NCI-H146 (cell line): ENCODE data around the gene WWOX.

Source experiments
- DNase-seq: peaks from one replicate; lab custom pipeline; 2025; lab: John Stamatoyannopoulos, UW

WWOX gene

DNA sequence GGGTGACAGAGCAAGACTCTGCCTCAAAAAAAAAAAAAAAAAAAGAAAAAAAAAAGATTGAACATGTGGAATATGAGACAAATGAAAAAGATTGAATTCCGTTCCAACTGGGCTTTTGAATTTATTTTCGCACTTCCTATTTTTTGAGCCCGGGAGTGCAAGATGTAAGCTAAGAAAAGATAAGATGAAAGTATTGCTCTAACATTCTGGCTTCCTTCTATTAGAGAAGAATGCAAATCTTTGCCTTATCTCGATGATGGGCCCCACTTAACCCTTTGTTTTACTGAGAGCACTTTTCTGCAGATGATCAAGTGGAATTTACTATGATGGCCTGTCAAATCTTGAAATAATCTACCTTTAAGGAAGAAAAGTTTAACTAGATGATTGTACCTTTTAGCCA lies 96.3 kb downstream of the WWOX start:
- DNase-seq, result no peak

DNA sequence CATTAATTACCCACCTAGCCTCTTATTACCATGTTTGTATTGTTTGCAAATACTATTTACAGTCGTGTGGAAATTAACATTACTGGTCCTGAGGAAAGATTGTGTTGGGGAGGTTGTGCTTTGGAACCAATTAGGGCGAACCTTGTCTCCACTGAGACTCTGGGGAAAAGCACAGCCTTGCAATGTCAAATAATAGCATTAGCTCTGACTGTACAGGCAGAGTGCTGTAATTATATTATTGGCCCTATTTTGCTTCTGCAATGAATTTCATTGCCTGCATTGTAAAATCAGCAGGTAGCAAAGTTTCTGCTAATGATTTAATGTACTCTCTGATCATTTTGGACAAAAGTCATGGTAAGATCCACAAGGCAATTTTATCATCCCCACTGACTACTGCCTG lies 97.0 kb downstream of the WWOX start:
- peak; percentile 14 for DNase-seq

DNA sequence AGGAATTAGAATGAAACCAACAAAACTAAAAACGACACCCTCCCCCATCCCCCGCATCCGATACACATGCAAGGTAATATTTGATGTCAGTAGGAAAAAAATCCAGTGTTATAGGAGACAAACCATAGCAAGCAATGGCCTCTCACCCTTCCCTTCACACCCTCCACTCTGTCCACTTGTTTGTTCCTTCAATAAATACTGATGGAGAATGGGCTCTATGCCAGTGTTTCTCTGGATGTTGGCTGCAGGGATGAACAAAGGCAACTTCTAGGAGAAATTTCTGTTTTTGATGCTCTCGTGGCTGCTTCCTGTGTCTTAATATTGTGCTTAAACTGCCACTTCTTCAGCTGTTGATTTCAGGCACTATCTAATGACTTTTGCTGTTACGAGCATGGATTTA lies 98.8 kb downstream of the WWOX start:
- no peak for DNase-seq

DNA sequence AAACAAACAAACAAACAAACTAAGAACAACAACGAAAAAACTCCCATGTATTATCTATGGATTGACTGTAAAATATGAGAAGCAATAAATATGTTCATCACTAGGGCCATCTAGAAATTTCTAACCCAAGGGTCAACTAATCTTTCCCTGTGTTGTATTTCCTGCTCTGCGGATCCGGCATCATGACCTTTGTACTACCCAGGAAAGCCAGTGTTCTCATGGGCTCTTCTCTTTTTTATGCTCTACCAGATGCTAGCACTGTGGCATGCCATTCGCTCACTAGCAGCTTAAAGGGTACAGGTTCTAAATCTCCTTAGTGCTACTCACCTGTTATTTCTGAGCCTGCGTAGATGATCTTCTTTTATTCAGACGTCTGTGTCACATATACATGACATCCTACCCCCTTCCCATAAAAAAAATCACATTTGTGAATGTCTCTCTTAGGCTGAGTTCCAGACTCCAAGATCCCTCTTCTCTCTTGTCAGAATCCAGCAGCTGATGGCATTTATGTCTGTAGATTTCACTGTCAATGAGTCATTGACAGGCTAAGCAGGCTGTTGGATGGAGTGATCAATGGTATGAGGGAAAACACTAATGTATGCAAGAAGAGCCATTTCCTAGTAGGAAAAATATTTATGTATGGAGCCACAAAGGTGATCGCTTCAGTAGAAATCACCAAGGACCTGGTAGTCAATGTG lies 100.0 kb downstream of the WWOX start:
- no peak for DNase-seq

DNA sequence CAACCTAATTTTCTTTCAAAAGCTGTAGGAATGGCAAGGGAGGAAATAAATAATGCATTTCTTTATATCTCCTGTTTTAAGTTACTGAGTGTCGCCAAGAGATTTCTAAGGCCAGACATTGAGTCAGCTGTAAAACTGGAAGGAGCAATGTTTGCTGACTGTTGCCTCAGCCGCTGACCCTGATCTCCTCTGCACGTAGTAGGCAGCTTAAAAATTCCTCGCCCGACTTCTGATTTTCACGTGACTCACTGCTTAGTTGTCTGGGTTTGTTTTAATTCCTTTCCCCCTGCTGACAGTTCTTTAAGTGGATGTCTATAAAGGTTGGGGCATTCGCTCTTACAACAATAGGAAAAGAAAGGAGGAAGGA lies 100.6 kb downstream of the WWOX start:
- no peak for DNase-seq

DNA sequence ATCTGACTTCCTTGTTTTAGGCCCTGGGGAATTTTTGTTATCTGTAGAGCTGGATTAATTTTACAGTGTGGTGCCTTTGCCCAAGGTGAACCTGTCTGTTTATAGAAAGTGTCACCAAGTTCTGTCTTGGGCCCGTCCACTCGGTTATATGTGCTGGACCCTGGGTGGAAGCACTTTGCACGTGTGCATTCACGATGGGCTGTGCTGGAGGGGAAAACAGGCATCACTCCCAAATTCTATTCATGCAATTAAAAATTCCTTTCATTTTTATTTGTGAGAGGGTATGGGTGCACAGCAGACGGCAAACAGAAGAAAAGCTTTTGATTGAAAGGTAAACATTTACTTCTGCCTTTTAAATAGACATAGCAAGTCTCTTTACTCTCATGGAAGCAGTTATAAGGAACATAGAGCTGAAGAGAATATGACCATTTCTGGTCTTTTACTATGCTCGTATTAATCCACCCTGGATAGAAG lies 101.2 kb downstream of the WWOX start:
- DNase-seq, result peak; percentile 60

DNA sequence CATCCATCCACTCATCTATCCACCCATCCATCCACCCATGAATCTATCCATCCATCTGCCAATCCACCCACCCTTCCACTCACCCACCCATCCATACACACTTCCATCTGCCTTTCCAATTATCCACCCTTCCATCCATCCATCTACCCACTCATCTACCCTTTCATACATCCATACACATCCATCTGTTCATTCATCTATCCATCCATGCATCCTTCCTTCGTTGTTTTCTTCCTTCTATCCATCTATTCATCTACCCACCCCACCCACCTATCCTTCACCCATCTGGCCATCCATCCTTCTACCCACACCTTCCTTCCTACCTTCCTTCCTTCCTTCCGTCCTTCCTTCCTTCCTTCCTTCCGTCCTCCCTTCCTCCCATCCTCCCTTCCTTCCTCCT lies 106.1 kb downstream of the WWOX start:
- DNase-seq, result no peak

DNA sequence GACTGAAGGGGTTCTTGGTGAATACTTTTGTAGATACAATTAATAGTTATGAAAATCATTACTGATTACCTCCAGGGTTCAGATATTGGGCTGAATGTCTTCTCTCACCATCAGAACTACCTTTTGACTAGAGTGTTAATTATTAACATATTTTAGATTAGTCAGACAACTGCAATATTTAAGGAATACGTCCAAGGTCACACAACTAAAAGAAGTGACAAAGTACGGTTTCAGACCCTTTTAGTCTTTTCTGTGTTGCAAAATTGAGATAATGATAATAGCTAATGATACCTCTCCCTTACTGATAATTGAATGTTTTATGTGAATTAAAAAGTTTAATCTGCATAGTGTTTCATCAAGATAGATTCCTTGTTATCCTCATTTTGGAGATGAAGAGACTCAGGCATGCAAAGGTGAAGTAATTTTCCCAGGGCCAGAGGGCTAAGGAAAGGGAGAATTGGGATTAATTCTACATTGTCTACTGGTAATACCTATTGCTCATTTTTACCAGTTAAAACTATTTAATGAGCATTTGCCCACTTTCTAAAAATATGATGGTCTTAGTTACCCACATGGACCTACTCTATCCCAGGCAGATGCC lies 107.3 kb downstream of the WWOX start:
- no peak for DNase-seq

DNA sequence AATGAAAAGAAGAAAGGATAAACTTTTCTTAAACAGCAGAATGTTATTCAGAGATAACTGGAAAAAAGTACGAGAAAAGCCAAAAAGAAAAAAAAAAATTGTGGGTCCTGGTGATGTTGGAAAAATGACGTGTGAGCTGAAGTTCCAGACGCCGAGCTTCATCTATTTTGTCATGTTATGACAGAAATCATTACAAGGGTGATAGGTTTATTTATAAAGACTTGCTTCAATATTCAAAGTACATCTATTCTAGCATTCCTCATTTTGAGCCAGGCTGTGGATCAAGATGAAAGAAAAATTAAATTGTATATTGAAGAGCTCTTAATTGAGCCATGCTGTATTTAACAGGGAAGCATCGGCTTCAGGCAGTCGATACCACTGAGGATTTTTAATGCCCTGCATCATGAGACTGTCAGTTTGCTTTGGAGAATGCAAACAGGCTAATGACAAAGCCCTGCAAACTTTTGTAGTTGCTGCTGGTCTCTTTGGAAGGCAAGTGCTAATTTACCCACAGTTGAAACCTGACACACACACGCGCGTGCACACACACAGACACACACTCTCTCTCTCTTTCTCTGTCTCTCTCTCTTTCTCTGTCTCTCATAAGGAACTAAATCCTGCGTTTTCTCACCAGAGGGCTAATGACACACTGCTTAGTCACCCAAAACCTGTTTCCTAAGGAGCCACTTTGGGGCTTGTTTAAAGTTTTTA lies 110.7 kb downstream of the WWOX start:
- DNase-seq, result peak; percentile 31

DNA sequence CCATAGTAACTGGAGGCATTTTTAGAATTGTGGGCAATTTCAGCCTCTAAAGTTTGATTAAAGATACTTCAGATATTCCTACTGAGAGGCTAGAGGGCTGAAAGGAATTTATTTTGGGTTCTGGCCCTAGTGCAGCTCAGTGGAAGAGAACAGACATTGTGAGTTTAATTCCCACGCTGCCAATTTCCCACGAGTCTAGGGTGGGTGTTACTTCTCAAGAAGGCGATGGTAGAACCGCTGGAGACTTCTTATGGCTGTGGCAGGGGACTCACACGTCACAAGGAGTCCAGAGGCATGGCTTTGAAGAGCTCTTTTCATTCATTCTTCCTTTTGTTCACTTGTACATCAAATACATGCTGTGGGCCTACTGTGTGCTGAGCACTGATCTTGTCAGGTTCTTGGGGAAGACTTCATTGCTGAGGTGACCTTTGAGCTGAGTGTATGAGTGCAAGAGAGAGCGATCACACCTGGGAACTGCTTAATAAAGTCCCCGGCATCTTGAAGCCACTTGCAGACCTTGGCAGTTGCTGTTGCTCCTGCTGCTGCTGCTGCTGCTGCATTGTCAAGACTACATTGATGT lies 111.7 kb downstream of the WWOX start:
- no peak for DNase-seq

DNA sequence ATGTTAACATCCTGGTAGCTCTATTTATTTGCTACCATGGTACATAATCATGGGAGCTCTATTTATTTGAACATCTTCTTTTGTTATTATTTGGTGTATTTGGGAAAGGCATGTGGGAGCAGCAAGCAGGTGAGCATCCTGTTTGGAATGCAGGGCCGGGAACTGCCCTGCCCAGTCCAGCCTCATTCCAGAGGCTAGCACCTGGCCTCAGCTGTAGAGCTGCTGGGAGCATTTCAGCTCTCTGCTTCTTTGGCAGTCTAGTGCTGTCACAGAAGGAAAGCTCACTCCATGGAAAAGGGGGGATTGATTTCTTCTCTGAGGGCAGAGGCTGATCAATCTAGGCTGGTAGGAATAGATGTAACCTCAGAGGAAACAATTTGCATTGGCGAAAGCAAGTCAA lies 112.5 kb downstream of the WWOX start:
- no peak for DNase-seq

DNA sequence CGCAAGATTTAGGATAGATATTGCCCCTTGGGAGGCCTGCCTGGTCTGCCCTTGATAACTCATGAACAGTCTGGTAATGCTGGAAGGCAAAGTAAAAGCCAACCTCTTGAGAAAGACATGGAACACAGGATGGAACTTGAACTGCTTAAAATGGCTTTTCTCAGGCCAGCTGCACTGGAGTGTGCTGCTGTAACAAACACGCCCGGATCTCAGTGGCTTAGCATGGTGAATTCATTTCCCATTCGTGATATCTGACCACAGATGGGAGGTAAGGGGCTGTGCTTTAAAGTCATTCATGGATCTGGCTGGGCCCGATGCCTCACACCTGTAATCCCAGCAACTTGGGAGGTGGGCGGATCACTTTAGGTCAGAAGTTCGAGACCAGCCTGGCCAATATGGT lies 113.2 kb downstream of the WWOX start:
- DNase-seq, result no peak

DNA sequence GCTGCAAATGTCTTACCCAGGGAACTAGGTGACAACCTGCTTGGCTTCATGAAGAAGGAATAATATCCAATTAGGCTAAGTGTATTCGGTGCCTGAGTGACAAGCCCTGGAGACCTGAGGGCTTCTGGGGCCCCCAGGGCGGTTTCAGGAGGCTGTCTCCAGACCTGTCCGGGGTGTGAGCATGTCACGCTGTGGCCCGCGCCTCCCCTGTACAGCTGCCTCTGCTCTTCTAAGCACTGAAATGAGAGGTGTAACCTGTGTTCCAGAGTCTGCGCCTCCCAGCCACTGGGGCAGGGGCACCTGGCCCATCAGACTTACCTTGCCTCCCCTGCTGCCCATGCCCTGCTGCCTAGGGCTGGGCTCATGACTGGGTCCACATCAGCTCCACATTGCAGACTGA lies 114.3 kb downstream of the WWOX start:
- no peak for DNase-seq

DNA sequence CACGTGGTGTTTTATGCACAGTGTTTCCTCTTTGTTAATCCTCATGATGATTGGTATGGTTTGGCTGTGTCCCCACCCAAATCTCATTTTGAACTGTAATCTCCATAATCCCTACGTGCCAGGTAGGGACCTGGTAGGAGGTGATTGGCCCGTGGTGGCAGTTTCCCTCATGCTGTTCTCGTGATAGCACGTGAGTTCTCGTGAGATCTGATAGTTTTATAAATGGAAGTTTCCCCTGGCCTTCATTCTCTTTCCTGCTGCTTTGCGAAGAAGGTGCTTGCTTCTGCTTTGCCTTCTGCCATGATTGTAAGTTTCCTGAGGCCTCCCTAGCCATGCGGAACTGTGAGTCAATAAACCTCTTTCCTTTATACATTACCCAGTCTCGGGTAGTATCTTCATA lies 115.8 kb downstream of the WWOX start:
- no peak for DNase-seq

DNA sequence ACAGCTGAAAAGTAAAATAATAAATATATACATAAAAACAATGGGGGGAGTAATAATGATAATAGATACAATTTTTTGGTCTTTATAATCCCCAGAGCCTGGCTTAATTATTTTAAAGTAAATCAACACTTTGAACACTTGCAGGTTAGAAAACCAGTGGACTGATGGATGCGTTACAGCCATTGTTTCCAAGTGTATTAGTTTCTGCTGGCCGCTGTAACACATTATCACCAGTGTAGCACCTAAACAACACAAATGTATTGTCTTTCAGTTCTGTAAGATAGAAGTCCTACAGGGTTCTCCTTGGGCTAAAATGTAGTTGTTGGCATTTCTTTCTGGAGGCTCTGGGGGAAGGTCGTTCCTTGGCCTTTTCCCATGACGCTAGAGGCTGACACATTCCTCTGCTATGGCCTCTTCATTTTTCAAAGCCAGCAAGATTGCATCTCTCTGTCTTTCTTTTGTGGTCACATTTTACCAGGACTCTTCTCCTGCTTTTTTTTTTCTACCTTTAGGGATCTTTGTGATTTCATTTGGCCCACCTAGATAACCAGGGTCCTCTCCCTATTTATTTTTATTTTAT lies 116.8 kb downstream of the WWOX start:
- DNase-seq, result no peak

DNA sequence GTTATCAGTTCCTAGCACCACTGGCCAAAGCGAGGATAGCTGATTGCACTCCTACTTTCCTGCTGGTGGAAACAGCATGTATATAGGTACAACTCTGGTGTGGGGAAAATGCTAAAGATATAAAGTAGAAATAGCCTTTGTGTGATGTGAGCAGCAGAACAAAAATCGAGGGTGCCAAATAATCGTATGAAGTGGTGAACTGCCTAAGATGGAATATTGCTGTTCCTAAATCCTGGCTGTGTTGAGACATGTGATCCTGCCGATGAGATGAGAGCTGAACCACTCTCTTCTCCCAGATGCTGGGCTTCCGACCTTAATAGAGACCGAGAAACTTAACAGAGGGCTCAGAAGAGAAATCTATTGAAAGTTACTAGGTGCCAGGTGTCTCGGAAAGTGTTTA lies 117.8 kb downstream of the WWOX start:
- no peak for DNase-seq

DNA sequence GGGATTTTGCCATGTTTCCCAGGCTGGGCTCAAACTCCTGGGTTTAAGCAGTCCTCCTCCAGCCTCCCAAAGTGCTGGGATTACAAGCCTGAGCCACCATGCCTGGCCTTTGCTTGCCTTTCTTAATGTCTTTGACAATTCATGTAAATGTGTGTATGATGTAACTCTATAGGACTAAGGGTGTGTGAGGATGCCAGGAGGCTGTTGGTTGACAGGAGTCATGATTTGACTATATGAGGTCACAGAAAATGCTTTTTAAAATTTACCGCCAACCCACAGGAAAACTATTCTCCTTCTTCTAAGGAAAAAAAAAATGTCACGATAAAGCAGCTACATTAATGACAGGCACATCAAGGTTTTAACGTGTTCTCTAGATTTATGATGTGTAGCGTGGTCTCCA lies 118.8 kb downstream of the WWOX start:
- DNase-seq, result no peak

DNA sequence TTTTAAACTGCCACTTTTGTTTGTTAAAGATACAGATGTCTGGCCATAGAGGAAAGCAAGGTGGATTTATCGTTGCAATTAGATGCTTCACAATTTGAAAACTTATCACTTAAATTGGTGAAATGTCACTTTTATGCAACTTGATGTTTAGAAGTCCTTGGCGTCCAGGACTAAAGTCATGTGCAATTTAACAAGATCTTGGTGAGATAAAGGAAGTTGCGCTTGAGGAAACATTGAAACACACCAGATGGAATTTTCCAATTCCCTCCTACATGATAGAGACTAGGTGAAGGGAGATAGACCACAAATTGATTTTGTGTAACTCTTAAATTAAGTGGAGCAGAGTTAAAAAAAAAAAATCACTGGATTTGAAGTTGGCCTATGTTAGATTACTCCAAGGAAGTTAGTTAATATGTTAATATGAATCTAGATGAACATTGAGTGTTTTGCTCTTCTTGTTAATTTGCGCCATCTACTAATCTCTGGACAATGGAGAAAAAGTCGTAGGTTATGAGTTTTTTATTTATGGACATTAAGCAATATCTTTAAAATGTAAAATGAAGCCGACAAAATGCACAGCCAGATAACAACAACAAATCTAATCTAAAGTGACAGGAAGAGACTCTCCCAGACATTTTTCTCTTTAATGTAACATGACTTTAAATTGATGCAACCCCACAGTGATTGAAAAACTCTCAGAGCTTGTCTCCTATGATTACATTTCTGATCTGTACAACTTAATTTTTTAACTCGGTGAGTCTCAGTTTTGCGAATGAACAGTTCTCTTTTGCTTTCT lies 119.6 kb downstream of the WWOX start:
- no peak for DNase-seq

DNA sequence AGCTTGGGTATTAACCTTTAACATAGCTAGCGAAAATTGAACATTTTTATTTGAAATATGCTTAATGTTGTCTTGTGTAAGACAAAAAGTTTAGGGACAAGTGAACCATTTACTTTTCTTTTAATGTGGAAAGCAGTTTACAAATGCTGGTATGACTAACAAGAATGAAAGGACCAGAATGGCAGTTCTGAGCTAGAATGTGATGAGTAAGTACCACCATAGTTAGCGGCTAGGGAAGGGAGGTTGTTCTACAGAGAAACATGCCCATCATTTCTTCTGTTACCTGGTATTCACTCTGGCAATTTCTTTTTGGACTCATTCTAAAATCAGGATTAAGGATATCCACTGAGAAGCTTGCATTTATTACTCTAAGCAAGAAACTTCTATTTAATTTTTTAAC lies 121.1 kb downstream of the WWOX start:
- DNase-seq, result no peak

DNA sequence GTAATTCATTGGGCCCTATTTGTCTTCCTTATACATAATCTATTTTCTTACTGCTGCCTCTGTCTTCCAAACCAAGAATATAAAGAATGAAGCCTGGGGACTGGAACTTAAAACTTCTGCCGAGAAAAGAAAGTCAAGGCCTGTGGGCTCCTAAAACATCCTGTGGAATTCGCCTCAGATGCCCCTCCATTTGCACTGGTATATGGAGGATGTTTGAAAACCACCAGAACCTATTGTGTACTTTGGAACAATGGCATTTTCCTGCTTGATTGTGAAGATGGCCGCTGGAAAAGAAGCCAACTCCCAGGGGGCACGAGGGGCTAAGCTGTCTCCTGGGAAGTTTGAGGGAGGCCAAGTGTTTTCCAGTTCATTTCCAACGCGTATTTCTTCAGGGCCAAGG lies 122.4 kb downstream of the WWOX start:
- no peak for DNase-seq

DNA sequence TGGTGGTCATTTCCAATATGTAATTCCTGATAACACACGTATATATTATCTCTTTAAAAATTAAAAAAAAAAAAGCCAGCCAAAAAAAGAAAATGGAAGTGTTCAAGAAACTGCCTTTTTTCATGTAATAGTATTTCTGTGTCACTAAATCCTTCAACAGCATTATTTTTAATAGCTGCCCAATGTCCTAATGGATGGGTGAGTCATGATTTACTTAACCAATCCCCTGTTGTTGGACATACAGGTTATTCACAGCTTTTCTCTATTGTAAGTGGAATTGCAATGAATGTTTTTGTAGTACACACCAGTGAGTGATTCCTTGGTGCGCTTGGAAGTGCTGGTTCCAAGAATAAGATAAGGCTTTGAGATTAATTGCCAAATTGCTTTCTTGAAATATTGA lies 124.9 kb downstream of the WWOX start:
- DNase-seq, result no peak

DNA sequence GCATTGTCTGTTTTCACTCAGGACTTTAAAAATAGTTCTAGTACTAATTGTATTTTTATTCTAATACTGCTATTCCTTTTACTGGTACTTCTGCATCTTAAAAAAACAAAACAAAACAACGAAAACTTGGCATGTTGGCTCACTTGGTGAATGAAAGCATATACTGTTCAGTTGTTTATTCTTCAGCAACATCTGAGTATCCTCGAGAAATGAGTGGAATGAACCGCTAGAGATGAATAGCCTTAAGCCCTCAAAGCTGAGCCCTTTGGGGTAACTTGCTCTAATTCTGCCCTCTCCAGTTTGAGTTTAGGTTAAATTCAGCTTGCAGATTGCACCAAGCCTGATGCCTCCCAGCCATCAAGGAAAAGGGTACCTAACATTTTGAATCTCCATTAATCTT lies 126.5 kb downstream of the WWOX start:
- no peak for DNase-seq
